H1 (cell line): ENCODE results near the gene PANX3. TPM values are rescaled to one million over a fixed set of nuclear protein-coding genes. Genes with fewer than 3 reads are reported as not detected.
A peak's percentile ranks its signal among the peaks of the same experiment; 100 is the strongest.

Experiments used
- CREB1 ChIP-seq: IDR thresholded peaks from 2 replicates; pipeline ENCODE4 v1.6.1; 2012; ENCODE audit warnings: inconsistent platforms
- RAD21 ChIP-seq, 2 experiments: IDR thresholded peaks in 1 of 2; conservative IDR thresholded peaks in 1 of 2; 2 replicates each; pipeline ENCODE4 v1.6.1; 2011; ENCODE audit warnings: low read depth in 2 of 2, low read length in 2 of 2, improper control_type of control experiment in 1 of 2, inconsistent platforms in 1 of 2, mild to moderate bottlenecking in 1 of 2, moderate library complexity in 1 of 2
- TEAD4 ChIP-seq: IDR thresholded peaks from 2 replicates; pipeline ENCODE4 v1.6.1; 2012; ENCODE audit warnings: low read depth, low read length, inconsistent platforms, mixed read lengths
- polyA plus RNA-seq, 7 experiments: library from polyadenylated mRNA; depleted of rRNA in 3 of 7; stranded (reverse) in 5 of 7; unstranded in 2 of 7; fragments of >200 nt in 5 of 7; fragments of 200-250 nt in 2 of 7; gene quantifications; 1 replicate in 5 of 7; 2 replicates in 1 of 7; 4 replicates in 1 of 7; pipeline versions ENCODE4 v1.2.1 to v1.2.3, GENCODE V29; 2011 to 2013; ENCODE audit warnings: missing spikeins in 2 of 7, mixed read lengths in 2 of 7
- total RNA-seq: library from RNA; stranded (reverse); fragmentation: NEBNext Ultra II Directional; extraction: Animal tissue kit (Norgen Biotek cat#: 25700); gene quantifications from 2 replicates; pipeline ENCODE4 v1.2.1, GENCODE V29; 2021

Gene PANX3
- total and polyA plus RNA-seq, 2 of the 8 experiments (the other 6 are each of a cell fraction or from before 2014, with no cell fraction given) = not detected

GRCh38 chr11:124644426-124645280 is 33.4 kb downstream of the PANX3 start (continued):
- peak; percentile 74 for TF ChIP-seq TEAD4
- TF ChIP-seq CREB1 = 0 out of 2 replicates have a peak, but pooled peaks have one; percentile 18
- TF ChIP-seq RAD21 (IDR thresholded peaks at IDR 0.05 in 1 of 2, conservative IDR thresholded peaks at IDR 0.05 in 1 of 2; ENCODE audit: low read depth in 2 of 2, low read length in 2 of 2) = peak; percentile 85
